Heart right ventricle (tissue), 16 donors: ENCODE measurements around the gene ANKS1B. TPM values are rescaled to one million over a fixed set of nuclear protein-coding genes. Genes with fewer than 3 reads are reported as not detected.

Experiments
- ATAC-seq, 8 donors: fragments of 200-7000 bp; cut with Tn5 transposase; one replicate each; pipeline ENCODE4 v1.9.1; 2020; ENCODE audit warnings: mild to moderate bottlenecking in 8 of 8, moderate library complexity in 8 of 8, moderate number of reproducible peaks in 1 of 8
- DNase-seq, 2 donors: peaks; one replicate each; pipeline ENCODE4 v3.0.0-alpha.2; 2020
- H3K27ac ChIP-seq, 10 donors: fragments of 200-600 bp; sonication (generic) in 2 of 10; one replicate each; pipeline versions ENCODE4 v1.5.0 to v1.8.0; 2020 to 2022; ENCODE audit warnings: mild to moderate bottlenecking in 3 of 10
- H3K27me3 ChIP-seq, 7 donors: fragments of 200-600 bp; one replicate each; pipeline ENCODE4 v1.8.0; 2021 to 2022; ENCODE audit warnings: mild to moderate bottlenecking in 2 of 7
- H3K36me3 ChIP-seq, 9 donors: fragments of 200-600 bp; sonication (generic) in 1 of 9; one replicate each; pipeline versions ENCODE4 v1.5.0 to v1.8.0; 2020 to 2022; ENCODE audit warnings: mild to moderate bottlenecking in 2 of 9
- H3K4me1 ChIP-seq, 9 donors: fragments of 200-600 bp; sonication (generic) in 1 of 9; one replicate each; pipeline versions ENCODE4 v1.5.0 to v1.8.0; 2020 to 2022; ENCODE audit warnings: mild to moderate bottlenecking in 4 of 9
- H3K4me3 ChIP-seq, 10 donors: fragments of 200-600 bp; sonication (generic) in 2 of 10; one replicate each; pipeline versions ENCODE4 v1.5.0 to v1.8.0; 2020 to 2022; ENCODE audit warnings: mild to moderate bottlenecking in 7 of 10, moderate library complexity in 2 of 10
- H3K9me3 ChIP-seq, 11 donors: fragments of 200-600 bp in 10 of 11; sonication (generic) in 2 of 11; one replicate each; pipeline versions ENCODE4 v1.5.0 to v1.8.0; 2013 to 2022; ENCODE audit warnings: mild to moderate bottlenecking in 2 of 11, control low read depth in 1 of 11, moderate library complexity in 1 of 11
- WGBS, 2 donors: extraction: QIAGEN DNeasy Blood & Tissue Kit; methylation state at CpG; one replicate each; pipeline ENCODE4 v1.1.7; 2013; ENCODE audit warnings: inconsistent platforms in 1 of 2; 5-methylcytosine and 5-hydroxymethylcytosine counted together
- intact Hi-C, 10 donors: fragments of 100-400 bp; cut with DNase I; formaldehyde crosslinking; loops; one replicate each; pipeline versions ENCODE4 v1.11.1 to v1.14.2; 2022
- polyA plus RNA-seq, 2 donors: library from polyadenylated mRNA; stranded (reverse); fragments of 200-250 nt; gene quantifications; one replicate each; pipeline ENCODE4 v1.2.3, GENCODE V29; 2013
- total RNA-seq, 10 donors: library from RNA; stranded (reverse); fragmentation: NEBNext Ultra II Directional in 3 of 10; extraction: Animal tissue kit (Norgen Biotek cat#: 25700) in 3 of 10; gene quantifications; one replicate each; pipeline versions ENCODE4 v1.2.1 to v1.2.4, GENCODE V29; 2021 to 2023
- TF ChIP-seq, protein P1 (sequence below), 9 donors: fragments of 200-600 bp; sonication (generic) in 2 of 9; IDR thresholded peaks; one replicate each; pipeline versions ENCODE4 v1.5.0 to v1.8.0; 2021 to 2022; ENCODE audit warnings: antibody characterized with exemption in 9 of 9, mild to moderate bottlenecking in 5 of 9, moderate library complexity in 1 of 9
- donor health status: Arrhythmogenic right ventricular cardiomyopathy.
- donor health status: ischemic (EF 13 %, LVEDD 7.1; RV severe dilation, severe dysfunction).
- donor health status: healthy with polysubstance abuse.
- donor health status: DM: no; HTN: yes; CAD: no.
- donor health status: DM: no; HTN: no; CAD: no.
- donor health status: ischemic (EF 25% LVEDD 6.9; RV normal size, moderate dysfunction).
- donor health status: ischemic (EF 25% LVEDD 5.7; RV mildly dilated, moderate dysfunction).
- donor health status: healthy.
- donor health status: DM: yes; HTN: yes; CAD: no.
- donor health status: Ischemic cardiomyopathy.
- donor health status: ischemic (EF 35%, LVEDD 5.7; RV mildly dilated, moderate dysfunction).
- donor health status: nonischemic (EF 11% LVEDD 7.7; RV severe dilation, severe dysfunction).
- donor health status: DM: yes; HTN: yes; CAD: no.
- donor health status: PGD.
- donor health status: ischemic (EF 29% LVEDD 5.4; RV normal size, mild dysfunction).
- donor health status: nonischemic (EF 23%, LVEDD 6.1; RV moderate dilation, normal function).

ANKS1B gene
- total and polyA plus RNA-seq, 12 donors, result 0.58 to 4.8 (median 1.8) TPM

DNA sequence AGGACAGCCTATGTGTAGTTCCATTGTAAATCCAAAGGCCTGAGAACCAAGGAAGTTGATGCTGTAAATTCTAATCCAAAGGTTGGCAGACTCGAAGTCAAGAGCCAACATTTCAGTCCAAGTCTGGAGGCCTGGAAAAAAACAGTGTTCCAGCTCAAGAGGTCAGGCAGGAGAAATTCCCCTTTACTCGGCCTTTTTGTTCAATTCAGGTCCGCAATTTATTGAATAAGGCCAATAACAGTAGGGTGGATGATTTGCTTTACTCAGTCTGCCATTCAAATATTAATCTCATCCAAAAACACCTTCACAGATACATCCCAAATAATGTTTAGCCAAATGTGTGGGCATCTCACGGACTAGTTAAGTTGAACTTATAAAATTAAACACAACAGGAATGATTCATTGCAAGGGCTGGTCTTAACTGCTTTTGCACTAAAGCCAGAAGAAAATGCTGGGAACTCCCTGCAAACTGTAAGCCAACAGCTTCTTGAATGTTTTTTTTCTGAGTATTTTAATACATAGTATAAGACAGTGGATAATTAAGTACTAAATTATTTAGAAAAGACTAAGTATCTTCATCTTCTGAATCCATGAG is 534.6 kb downstream of the ANKS1B start:
- no peaks in the 10 kb centered on the region for H3K36me3 ChIP-seq
- 73 to 78% methylated on average over 4 of the region's 4 CpGs for WGBS, 2 donors
- no peaks in the 10 kb centered on the region for H3K27me3 ChIP-seq
- peaks cover 0 to 6% (median 0%) of the 10 kb centered on the region in 9 donors for H3K4me1 ChIP-seq
- H3K27ac ChIP-seq, result no peak overlapping the region
- intact Hi-C loops, result no loop called here
- DNase-seq, result no peak
- peaks cover 0 to 17% (median 0%) of the 10 kb centered on the region in 11 donors for H3K9me3 ChIP-seq
- ATAC-seq, result no peak
- H3K4me3 ChIP-seq, result no peak overlapping the region
- TF ChIP-seq, protein P1, sequence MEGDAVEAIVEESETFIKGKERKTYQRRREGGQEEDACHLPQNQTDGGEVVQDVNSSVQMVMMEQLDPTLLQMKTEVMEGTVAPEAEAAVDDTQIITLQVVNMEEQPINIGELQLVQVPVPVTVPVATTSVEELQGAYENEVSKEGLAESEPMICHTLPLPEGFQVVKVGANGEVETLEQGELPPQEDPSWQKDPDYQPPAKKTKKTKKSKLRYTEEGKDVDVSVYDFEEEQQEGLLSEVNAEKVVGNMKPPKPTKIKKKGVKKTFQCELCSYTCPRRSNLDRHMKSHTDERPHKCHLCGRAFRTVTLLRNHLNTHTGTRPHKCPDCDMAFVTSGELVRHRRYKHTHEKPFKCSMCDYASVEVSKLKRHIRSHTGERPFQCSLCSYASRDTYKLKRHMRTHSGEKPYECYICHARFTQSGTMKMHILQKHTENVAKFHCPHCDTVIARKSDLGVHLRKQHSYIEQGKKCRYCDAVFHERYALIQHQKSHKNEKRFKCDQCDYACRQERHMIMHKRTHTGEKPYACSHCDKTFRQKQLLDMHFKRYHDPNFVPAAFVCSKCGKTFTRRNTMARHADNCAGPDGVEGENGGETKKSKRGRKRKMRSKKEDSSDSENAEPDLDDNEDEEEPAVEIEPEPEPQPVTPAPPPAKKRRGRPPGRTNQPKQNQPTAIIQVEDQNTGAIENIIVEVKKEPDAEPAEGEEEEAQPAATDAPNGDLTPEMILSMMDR (IDR thresholded peaks at IDR 0.05), result no peak

- ATAC-seq, result no peak
- intact Hi-C loops, result no loop called here
- TF ChIP-seq, protein P1 (IDR thresholded peaks at IDR 0.05), result no peak
Measured at GRCh38 chr12:99444859-99445316, 539.8 kb downstream of the ANKS1B start.

DNA sequence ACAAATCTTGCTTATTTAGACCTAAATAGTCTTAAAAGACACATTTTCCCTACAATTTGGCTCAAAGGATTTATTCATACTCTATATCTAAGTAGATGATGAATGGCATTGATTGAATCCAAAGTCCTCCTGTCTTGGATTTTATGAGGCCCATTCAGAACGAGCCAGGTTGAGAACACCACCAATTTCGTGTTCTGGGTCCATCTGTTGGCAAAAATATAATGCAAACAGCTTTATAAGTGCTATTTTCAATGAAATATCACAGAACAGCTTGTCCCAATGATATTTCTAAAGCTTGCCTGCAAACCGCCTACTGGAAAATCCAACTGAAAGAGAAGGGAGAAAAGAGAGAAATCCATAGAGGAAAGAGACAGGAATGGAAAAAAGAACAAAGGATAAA is 542.0 kb downstream of the ANKS1B start:
- no peaks in the 10 kb centered on the region for H3K36me3 ChIP-seq
- no peaks in the 10 kb centered on the region for H3K27me3 ChIP-seq
- no peak overlapping the region for H3K4me3 ChIP-seq
- no peak for DNase-seq
- no peak overlapping the region for H3K27ac ChIP-seq
- no peak for ATAC-seq
- H3K9me3 ChIP-seq, result peaks cover 0 to 17% (median 0%) of the 10 kb centered on the region in 11 donors
- TF ChIP-seq, protein P1 (IDR thresholded peaks at IDR 0.05), result no peak
- intact Hi-C loops, result no loop called here
- H3K4me1 ChIP-seq, result no peaks in the 10 kb centered on the region
- 55 to 60% methylated on average over 3 of the region's 3 CpGs for WGBS, 2 donors

More at GRCh38 chr12:99444859-99445316, 539.8 kb downstream of the ANKS1B start:
- H3K9me3 ChIP-seq, result peaks cover 0 to 17% (median 0%) of the 10 kb centered on the region in 11 donors
- no peaks in the 10 kb centered on the region for H3K27me3 ChIP-seq
- H3K4me3 ChIP-seq, result no peak overlapping the region
- no peaks in the 10 kb centered on the region for H3K4me1 ChIP-seq
- no peaks in the 10 kb centered on the region for H3K36me3 ChIP-seq
- DNase-seq, result no peak
- H3K27ac ChIP-seq, result no peak overlapping the region

GRCh38 chr12:99439399-99439798 is 545.3 kb downstream of the ANKS1B start:
- 82 to 87% methylated on average over 1 of the region's 1 CpG for WGBS, 2 donors
- intact Hi-C loops, result no loop called here
- Histone ChIP-seq H3K4me3 (no peak overlapping the region), H3K36me3 (no peaks in the 10 kb centered on the region), H3K27me3 (no peaks in the 10 kb centered on the region), H3K4me1 (no peaks in the 10 kb centered on the region), H3K27ac (no peak overlapping the region), H3K9me3 (peaks cover 0 to 3% (median 0%) of the 10 kb centered on the region in 11 donors)
- ATAC-seq (no peak), DNase-seq (no peak)
- TF ChIP-seq, protein P1 (IDR thresholded peaks at IDR 0.05), result no peak
